Tibial nerve (tissue), 3 donors: ENCODE data around the gene PASD1.
A peak's percentile ranks its signal among the peaks of the same experiment; 100 is the strongest.

Experiments used
- POLR2A ChIP-seq, 2 donors: fragments of 450-650 bp; IDR thresholded peaks; one replicate each; pipeline ENCODE4 v1.6.1; 2017; ENCODE audit warnings: antibody characterized with exemption in 2 of 2, mild to moderate bottlenecking in 2 of 2, moderate library complexity in 2 of 2
- TF ChIP-seq, protein P1 (sequence below), 5 experiments: fragments of 200-600 bp in 3 of 5; fragments of 450-650 bp in 2 of 5; sonication (generic) in 3 of 5; IDR thresholded peaks; one replicate each; pipeline ENCODE4 v1.5.1; 2016 to 2019; ENCODE audit warnings: antibody characterized with exemption in 5 of 5, mild to moderate bottlenecking in 3 of 5, moderate library complexity in 2 of 5

- TF ChIP-seq, protein P1, sequence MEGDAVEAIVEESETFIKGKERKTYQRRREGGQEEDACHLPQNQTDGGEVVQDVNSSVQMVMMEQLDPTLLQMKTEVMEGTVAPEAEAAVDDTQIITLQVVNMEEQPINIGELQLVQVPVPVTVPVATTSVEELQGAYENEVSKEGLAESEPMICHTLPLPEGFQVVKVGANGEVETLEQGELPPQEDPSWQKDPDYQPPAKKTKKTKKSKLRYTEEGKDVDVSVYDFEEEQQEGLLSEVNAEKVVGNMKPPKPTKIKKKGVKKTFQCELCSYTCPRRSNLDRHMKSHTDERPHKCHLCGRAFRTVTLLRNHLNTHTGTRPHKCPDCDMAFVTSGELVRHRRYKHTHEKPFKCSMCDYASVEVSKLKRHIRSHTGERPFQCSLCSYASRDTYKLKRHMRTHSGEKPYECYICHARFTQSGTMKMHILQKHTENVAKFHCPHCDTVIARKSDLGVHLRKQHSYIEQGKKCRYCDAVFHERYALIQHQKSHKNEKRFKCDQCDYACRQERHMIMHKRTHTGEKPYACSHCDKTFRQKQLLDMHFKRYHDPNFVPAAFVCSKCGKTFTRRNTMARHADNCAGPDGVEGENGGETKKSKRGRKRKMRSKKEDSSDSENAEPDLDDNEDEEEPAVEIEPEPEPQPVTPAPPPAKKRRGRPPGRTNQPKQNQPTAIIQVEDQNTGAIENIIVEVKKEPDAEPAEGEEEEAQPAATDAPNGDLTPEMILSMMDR (IDR thresholded peaks at IDR 0.05) = peak in 3 of 5 experiments; percentile 15 to 52 (median 22)
- no peak for TF ChIP-seq POLR2A (IDR thresholded peaks at IDR 0.05)
Observed at GRCh38 chrX:151722241-151722846, 158.9 kb downstream of the PASD1 start.
